Esophagus mucosa (tissue), 1 donor: Measurements from ENCODE around the gene RBMS1. TPM values are rescaled to one million over a fixed set of nuclear protein-coding genes. Genes with fewer than 3 reads are reported as not detected.

ENCODE experiments used
- ATAC-seq: fragments of 200-7000 bp; cut with Tn5 transposase; one replicate; pipeline ENCODE4 v1.9.1; 2020
- total RNA-seq: library from RNA; stranded (reverse); gene quantifications from one replicate; pipeline ENCODE4 v1.2.4, GENCODE V29; 2023
- donor health status: DM: yes; HTN: yes; CAD: no.

Gene RBMS1
- total RNA-seq, result 28.2 TPM

GRCh38 chr2:160493227-160494028, at the start of gene RBMS1:
Gene RBMS1 (minus strand): TSS chr2:160493807. CDS start chr2:160493363, 444 bp downstream.
- ATAC-seq, result peak; percentile 67

GRCh38 chr2:160541745-160542144, 48.1 kb upstream of the RBMS1 start:
- no peak for ATAC-seq

- ATAC-seq, result no peak
These were observed 45.1 kb upstream of the RBMS1 start for GRCh38 chr2:160538559-160539355.

- ATAC-seq, result no peak
These were observed 44.5 kb upstream of the RBMS1 start for GRCh38 chr2:160538115-160538514.

- ATAC-seq, result no peak
These were observed 41.4 kb upstream of the RBMS1 start for GRCh38 chr2:160534996-160535395.

GRCh38 chr2:160534249-160534648, 40.6 kb upstream of the RBMS1 start:
- ATAC-seq, result no peak

- no peak for ATAC-seq
These were observed 39.9 kb upstream of the RBMS1 start for GRCh38 chr2:160533482-160533881.

GRCh38 chr2:160532388-160532787, 38.8 kb upstream of the RBMS1 start:
- ATAC-seq, result no peak

- no peak for ATAC-seq
These were observed 29.5 kb upstream of the RBMS1 start for GRCh38 chr2:160522951-160523710.

GRCh38 chr2:160517731-160518130, 24.1 kb upstream of the RBMS1 start:
- no peak for ATAC-seq

- ATAC-seq, result no peak
These were observed 23.1 kb upstream of the RBMS1 start for GRCh38 chr2:160516547-160517365.

- no peak for ATAC-seq
These were observed 21.5 kb upstream of the RBMS1 start for GRCh38 chr2:160515120-160515519.

- no peak for ATAC-seq
These were observed 19.5 kb upstream of the RBMS1 start for GRCh38 chr2:160513120-160513519.

GRCh38 chr2:160512491-160512890, 18.9 kb upstream of the RBMS1 start:
- ATAC-seq, result no peak

- ATAC-seq, result no peak
These were observed 17.0 kb upstream of the RBMS1 start for GRCh38 chr2:160510617-160511016.

- ATAC-seq, result no peak
These were observed 15.4 kb upstream of the RBMS1 start for GRCh38 chr2:160509016-160509415.

- no peak for ATAC-seq
These were observed 13.9 kb upstream of the RBMS1 start for GRCh38 chr2:160507464-160507863.

- no peak for ATAC-seq
These were observed 13.4 kb upstream of the RBMS1 start for GRCh38 chr2:160507046-160507407.

- ATAC-seq, result no peak
These were observed 12.9 kb upstream of the RBMS1 start for GRCh38 chr2:160506371-160507045.

- no peak for ATAC-seq
These were observed 11.6 kb upstream of the RBMS1 start for GRCh38 chr2:160505256-160505655.

- no peak for ATAC-seq
These were observed 8.9 kb upstream of the RBMS1 start for GRCh38 chr2:160502478-160502877.

- no peak for ATAC-seq
These were observed 7.8 kb upstream of the RBMS1 start for GRCh38 chr2:160501370-160501769.
